Measurements from ENCODE around the gene MPZL1. TPM values are rescaled to one million over a fixed set of nuclear protein-coding genes. Genes with fewer than 3 reads are reported as not detected.

MPZL1 gene
- total RNA-seq, 4 donors from 2014 or later, result 32.9 to 79.5 (median 58.2) TPM

GRCh38 chr1:167697667-167698141, 24.1 kb upstream of the MPZL1 start:
- H3K4me1 ChIP-seq, result peaks cover 0 to 6% (median 3%) of the 10 kb centered on the region in 4 donors
- H3K36me3 ChIP-seq, result no peaks in the 10 kb centered on the region
- WGBS, 2 donors (ENCODE audit: low coverage in 1 of 2), result 40 to 42% methylated on average over 5 to 13 of the region's 14 CpGs
- no peak overlapping the region for H3K4me3 ChIP-seq
- H3K27me3 ChIP-seq, result no peaks in the 10 kb centered on the region
- DNase-seq, result no peak
- H3K27ac ChIP-seq, result no peak overlapping the region
- intact Hi-C loops (cut with DNase I; ENCODE audit: low total_unique reads) (no loop called here), in situ Hi-C loops (cut with MboI; ENCODE audit: low pct_ligation_motif_present in 1 of 4, low pct_unique_long_range_greater_than_20kb in 1 of 4, low sequenced_read_pairs in 3 of 4) (no loop called here)
- no peak for TF ChIP-seq CTCF (IDR thresholded peaks at IDR 0.05)
- H3K9me3 ChIP-seq, result no peaks in the 10 kb centered on the region

- peaks cover 0 to 6% (median 3%) of the 10 kb centered on the region in 4 donors for H3K4me1 ChIP-seq
- H3K27me3 ChIP-seq, result no peaks in the 10 kb centered on the region
- no peak overlapping the region for H3K4me3 ChIP-seq
- intact Hi-C loops (cut with DNase I; ENCODE audit: low total_unique reads), result no loop called here
- no peaks in the 10 kb centered on the region for H3K9me3 ChIP-seq
- no peaks in the 10 kb centered on the region for H3K36me3 ChIP-seq
- WGBS, 2 donors (ENCODE audit: low coverage in 1 of 2), result 90 to 92% methylated on average over 2 to 4 of the region's 4 CpGs
- DNase-seq, result no peak
- no peak overlapping the region for H3K27ac ChIP-seq
- TF ChIP-seq EP300 (IDR thresholded peaks at IDR 0.05; ENCODE audit: low read depth) (no peak), POLR2A (IDR thresholded peaks at IDR 0.05) (no peak), CTCF (IDR thresholded peaks at IDR 0.05) (no peak), POLR2AphosphoS5 (IDR thresholded peaks at IDR 0.05) (no peak)
- in situ Hi-C loops (cut with MboI; ENCODE audit: low pct_ligation_motif_present in 1 of 4, low pct_unique_long_range_greater_than_20kb in 1 of 4, low sequenced_read_pairs in 3 of 4), result no loop called here
Measured at GRCh38 chr1:167698313-167698712, 23.5 kb upstream of the MPZL1 start.

GRCh38 chr1:167701510-167701909, 20.3 kb upstream of the MPZL1 start:
- TF ChIP-seq POLR2A (IDR thresholded peaks at IDR 0.05), result no peak
- TF ChIP-seq POLR2AphosphoS5 (IDR thresholded peaks at IDR 0.05), result no peak
- no peak for TF ChIP-seq CTCF (IDR thresholded peaks at IDR 0.05)
- TF ChIP-seq EP300 (IDR thresholded peaks at IDR 0.05; ENCODE audit: low read depth), result no peak
- Histone ChIP-seq H3K36me3 (no peaks in the 10 kb centered on the region), H3K27me3 (no peaks in the 10 kb centered on the region), H3K4me1 (peaks cover 0 to 6% (median 3%) of the 10 kb centered on the region in 4 donors), H3K4me3 (no peak overlapping the region), H3K27ac (no peak overlapping the region), H3K9me3 (no peaks in the 10 kb centered on the region)
- in situ Hi-C loops (cut with MboI; ENCODE audit: low pct_ligation_motif_present in 1 of 4, low pct_unique_long_range_greater_than_20kb in 1 of 4, low sequenced_read_pairs in 3 of 4) (loop anchor here in 2 of 4 donors (25.0 kb wide), 1 partner anchor 236 kb away; the partner anchor contains the start of genes DCAF6 (in 2 of the 2) and MPC2 (in 2 of the 2)), intact Hi-C loops (cut with DNase I; ENCODE audit: low total_unique reads) (no loop called here)
- no peak for DNase-seq
- WGBS, 2 donors (ENCODE audit: low coverage in 1 of 2), result 44 to 80% methylated on average over 1 of the region's 1 CpG

GRCh38 chr1:167703557-167703956, 18.2 kb upstream of the MPZL1 start:
- Histone ChIP-seq H3K36me3 (no peaks in the 10 kb centered on the region), H3K4me1 (no peaks in the 10 kb centered on the region), H3K27me3 (no peaks in the 10 kb centered on the region), H3K9me3 (no peaks in the 10 kb centered on the region), H3K4me3 (no peak overlapping the region), H3K27ac (no peak overlapping the region)
- TF ChIP-seq CTCF (IDR thresholded peaks at IDR 0.05) (no peak), POLR2A (IDR thresholded peaks at IDR 0.05) (no peak), EP300 (IDR thresholded peaks at IDR 0.05; ENCODE audit: low read depth) (no peak), POLR2AphosphoS5 (IDR thresholded peaks at IDR 0.05) (no peak)
- intact Hi-C loops (cut with DNase I; ENCODE audit: low total_unique reads) (no loop called here), in situ Hi-C loops (cut with MboI; ENCODE audit: low pct_ligation_motif_present in 1 of 4, low pct_unique_long_range_greater_than_20kb in 1 of 4, low sequenced_read_pairs in 3 of 4) (loop anchor here in 2 of 4 donors (25.0 kb wide), 1 partner anchor 234 kb away; the partner anchor contains the start of genes DCAF6 (in 2 of the 2) and MPC2 (in 2 of the 2))
- 95% methylated on average over 1 of the region's 1 CpG; no CpG with 5 or more reads in 1 of the 2 donors for WGBS, 2 donors (ENCODE audit: low coverage in 1 of 2)
- no peak for DNase-seq
